SK-N-SH (cell line): ENCODE data around the gene APOL6.
A peak's percentile ranks its signal among the peaks of the same experiment; 100 is the strongest.

Source experiments
- CTCF ChIP-seq: fragments of 200-600 bp; sonication (generic); IDR thresholded peaks from 2 replicates; pipeline ENCODE4 v1.6.1; 2017; ENCODE audit warnings: antibody characterized with exemption, mild to moderate bottlenecking, moderate library complexity
- ELF1 ChIP-seq: IDR thresholded peaks from 2 replicates; pipeline ENCODE4 v1.4.0; 2012
- EP300 ChIP-seq, 2 experiments: IDR thresholded peaks; 2 replicates each; pipeline versions ENCODE4 v1.4.0 to v1.6.1; 2012; ENCODE audit warnings: borderline replicate concordance in 1 of 2, low read depth in 1 of 2, low read length in 1 of 2
- EZH2phosphoT487 ChIP-seq: fragments of 200-600 bp; sonication (generic); IDR thresholded peaks from 2 replicates; pipeline ENCODE4 v1.6.1; 2017; ENCODE audit warnings: low read depth, mixed run types, mild to moderate bottlenecking, antibody characterized with exemption, moderate library complexity, borderline replicate concordance
- FOXM1 ChIP-seq: IDR thresholded peaks from 2 replicates; pipeline ENCODE4 v1.4.0; 2012; ENCODE audit warnings: low read depth, mild to moderate bottlenecking
- GABPA ChIP-seq: IDR thresholded peaks from 2 replicates; pipeline ENCODE4 v1.4.0; 2012; ENCODE audit warnings: low read depth, mild to moderate bottlenecking
- MEF2A ChIP-seq: IDR thresholded peaks from 2 replicates; pipeline ENCODE4 v1.4.0; 2012; ENCODE audit warnings: low read depth, borderline replicate concordance
- NFIC ChIP-seq: IDR thresholded peaks from 2 replicates; pipeline ENCODE4 v1.4.0; 2012; ENCODE audit warnings: borderline replicate concordance
- POLR2AphosphoS5 ChIP-seq: IDR thresholded peaks from 2 replicates; pipeline ENCODE4 v1.6.1; 2012; ENCODE audit warnings: low read depth, low read length
- REST ChIP-seq: IDR thresholded peaks from 2 replicates; pipeline ENCODE4 v1.6.1; 2012; ENCODE audit warnings: mild to moderate bottlenecking, low read depth, low read length, moderate library complexity
- SIN3A ChIP-seq: IDR thresholded peaks from 2 replicates; pipeline ENCODE4 v1.6.1; 2012; ENCODE audit warnings: low read depth, mild to moderate bottlenecking, low read length, moderate library complexity, borderline replicate concordance
- TEAD4 ChIP-seq: IDR thresholded peaks from 2 replicates; pipeline ENCODE4 v1.4.0; 2012; ENCODE audit warnings: mild to moderate bottlenecking, borderline replicate concordance; ENCODE audit not compliant: insufficient read depth
- YY1 ChIP-seq: IDR thresholded peaks from 2 replicates; pipeline ENCODE4 v1.4.0; 2012; ENCODE audit warnings: low read depth, mild to moderate bottlenecking
- ZBTB33 ChIP-seq: IDR thresholded peaks from 2 replicates; pipeline ENCODE4 v1.4.0; 2012; ENCODE audit warnings: low read depth, borderline replicate concordance

- no peak for TF ChIP-seq CTCF
- no peak for TF ChIP-seq FOXM1
- no peak for TF ChIP-seq ZBTB33
- no peak for TF ChIP-seq POLR2AphosphoS5
- TF ChIP-seq EZH2phosphoT487: no peak
- no peak for TF ChIP-seq GABPA
- TF ChIP-seq MEF2A: no peak
- TF ChIP-seq TEAD4: no peak
- TF ChIP-seq REST: no peak
- TF ChIP-seq NFIC: no peak
- TF ChIP-seq EP300 (IDR thresholded peaks at IDR 0.05; ENCODE audit: borderline replicate concordance in 1 of 2, low read depth in 1 of 2, low read length in 1 of 2): peak in 1 of 2 experiments; percentile 70; a peak in 1 of 4 replicates
- no peak for TF ChIP-seq ELF1
- no peak for TF ChIP-seq YY1
- no peak for TF ChIP-seq SIN3A
Observed at GRCh38 chr22:35656284-35656752, 8.1 kb downstream of the APOL6 start.
